ENCODE measurements around the gene PROX2.

Gene PROX2

GRCh38 chr14:74840603-74841030 lies 35.3 kb downstream of the PROX2 start:
- DNase-seq: no peak

- DNase-seq: no peak
Measured at GRCh38 chr14:74838166-74838565, 37.8 kb downstream of the PROX2 start.

DNA sequence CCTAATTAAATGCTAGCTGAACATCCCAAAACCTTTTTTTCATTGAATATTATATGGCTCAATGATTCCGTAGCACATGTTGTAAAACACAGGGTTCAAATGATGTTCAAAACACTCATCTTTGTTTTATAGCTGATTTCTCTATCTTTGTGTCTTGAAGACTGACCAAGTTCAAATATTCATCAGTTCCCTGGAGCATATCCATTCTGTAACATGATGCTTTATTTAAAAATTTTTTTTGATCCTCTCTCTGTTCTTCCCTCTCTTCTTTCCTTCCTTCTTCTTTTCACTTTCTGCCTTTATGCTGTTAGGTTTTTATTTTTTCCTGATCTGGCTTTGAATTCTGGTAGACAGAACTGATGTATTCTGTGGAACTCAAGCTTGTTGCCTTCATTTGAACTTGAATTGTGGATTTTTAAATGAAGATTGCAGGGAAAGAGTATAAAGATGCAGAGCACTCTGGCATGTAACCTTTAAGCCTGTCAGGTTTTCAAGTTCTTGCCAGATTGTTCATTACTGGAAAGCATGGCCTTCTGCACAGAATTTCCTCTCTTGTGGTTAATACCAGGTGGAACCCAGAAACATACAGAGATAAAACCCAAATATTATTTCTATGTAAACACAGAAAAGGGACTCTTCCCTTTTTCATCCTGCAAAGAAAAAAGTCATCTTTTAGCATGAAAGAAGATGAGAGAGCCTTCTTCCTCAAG lies 39.5 kb downstream of the PROX2 start:
- DNase-seq: no peak

- DNase-seq: no peak
Measured at GRCh38 chr14:74835645-74836250, 40.2 kb downstream of the PROX2 start.

DNA sequence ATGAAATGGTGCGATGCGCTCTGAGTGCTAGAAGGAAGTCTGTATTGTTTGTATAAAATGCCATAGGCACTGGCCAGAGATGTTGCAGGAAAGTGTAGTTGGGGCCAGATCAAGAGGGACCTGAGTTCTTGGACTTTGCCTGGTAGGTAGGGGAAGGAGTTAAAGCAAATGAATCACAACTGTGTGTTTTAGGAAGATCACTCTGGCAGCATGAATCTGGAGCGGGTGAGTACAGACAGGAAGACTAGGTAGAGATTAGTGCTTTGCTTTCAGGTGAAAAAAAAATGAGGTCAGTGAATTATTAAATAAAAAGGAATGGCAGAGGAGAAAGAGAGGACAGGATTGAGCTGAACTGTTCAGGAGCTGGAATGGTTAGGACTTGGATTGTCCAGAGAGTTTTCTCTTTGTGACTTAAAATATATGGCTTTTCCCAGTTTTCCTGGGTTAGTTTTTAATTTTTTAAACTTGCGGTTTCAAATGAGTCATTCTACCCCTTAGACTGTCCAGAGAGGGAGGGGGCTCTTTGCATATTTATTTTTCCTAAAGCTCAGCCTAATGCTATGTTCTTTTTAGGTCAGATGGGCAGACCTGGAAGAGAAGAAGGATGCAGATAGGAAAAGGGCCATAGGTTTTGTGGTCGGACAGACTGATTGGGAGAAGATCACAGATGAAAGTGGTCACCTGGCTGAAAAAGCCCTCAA lies 41.1 kb downstream of the PROX2 start:
- no peak for DNase-seq

- DNase-seq: no peak
Measured at GRCh38 chr14:74832849-74833248, 43.1 kb downstream of the PROX2 start.

DNA sequence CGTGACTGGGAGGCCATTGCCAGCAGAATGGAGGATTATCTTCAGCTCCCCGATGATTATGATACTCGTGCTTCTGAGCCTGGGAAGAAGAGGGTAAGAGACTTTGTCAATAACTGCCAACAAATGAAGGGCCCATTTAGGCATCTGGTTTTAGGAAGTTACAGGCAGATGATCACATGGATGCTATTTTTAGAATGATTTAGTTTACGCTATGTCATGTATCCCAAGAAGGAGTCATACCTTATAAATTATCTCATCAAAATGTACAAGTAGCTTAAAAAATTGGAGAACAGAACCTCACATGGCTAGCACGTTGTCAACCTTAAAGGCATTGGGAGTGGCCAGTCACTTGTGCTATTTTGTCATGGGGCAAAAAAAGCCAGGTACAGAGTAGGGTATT lies 46.7 kb downstream of the PROX2 start:
- DNase-seq: no peak

GRCh38 chr14:74826574-74826973 lies 49.4 kb downstream of the PROX2 start:
- no peak for DNase-seq
